CD4-positive, alpha-beta T cell (primary cell): ENCODE results near the gene H2AZ1. TPM values are rescaled to one million over a fixed set of nuclear protein-coding genes. Genes with fewer than 3 reads are reported as not detected.

Source experiments
- ATAC-seq: fragments of 200-7000 bp; cut with Tn5 transposase; one replicate; pipeline ENCODE4 v1.10.0; 2022; ENCODE audit warnings: mild to moderate bottlenecking; ENCODE audit not compliant: poor library complexity
- CTCF ChIA-PET: fragments of 350-600 bp; sonication (Branson Sonifier 250); formaldehyde crosslinking; loops from one replicate; lab custom pipeline; 2021; ENCODE audit warnings: antibody characterized with exemption, inconsistent platforms; lab: Charles Lee
- POLR2A ChIA-PET: fragments of 350-600 bp; sonication (Branson Sonifier 250); formaldehyde crosslinking; loops from one replicate; lab custom pipeline; 2021; ENCODE audit warnings: antibody characterized with exemption, inconsistent platforms; lab: Charles Lee
- DNase-seq, 14 experiments: peaks; one replicate each; pipeline ENCODE4 v3.0.0-alpha.2; 2013 to 2020; ENCODE audit warnings: mixed read lengths in 2 of 14
- H3K27ac ChIP-seq, 2 donors: one replicate each; pipeline versions ENCODE4 v1.5.1 to v1.7.0; 2013; ENCODE audit warnings: low read length in 2 of 2, low read depth in 1 of 2, mild to moderate bottlenecking in 1 of 2
- H3K27me3 ChIP-seq, 2 experiments: 1 replicate in 1 of 2; 2 replicates in 1 of 2; pipeline versions ENCODE4 v1.6.1 to v1.7.0; 2013; ENCODE audit warnings: low read length in 2 of 2, control low read depth in 1 of 2, mild to moderate bottlenecking in 1 of 2, moderate library complexity in 1 of 2; ENCODE audit not compliant: insufficient read depth in 2 of 2, control insufficient read depth in 1 of 2
- H3K36me3 ChIP-seq: one replicate; pipeline ENCODE4 v1.6.1; 2013; ENCODE audit warnings: low read length, control low read depth; ENCODE audit not compliant: insufficient read depth
- H3K4me1 ChIP-seq: one replicate; pipeline ENCODE4 v1.6.1; 2013; ENCODE audit warnings: low read length, control low read depth; ENCODE audit not compliant: insufficient read depth
- H3K4me3 ChIP-seq: one replicate; pipeline ENCODE4 v1.5.1; 2013; ENCODE audit warnings: mild to moderate bottlenecking, low read length, moderate library complexity
- H3K9me3 ChIP-seq, 2 experiments: 1 replicate in 1 of 2; 2 replicates in 1 of 2; pipeline versions ENCODE4 v1.6.1 to v1.7.0; 2013; ENCODE audit warnings: low read length in 2 of 2, mild to moderate bottlenecking in 2 of 2, control low read depth in 1 of 2, moderate library complexity in 1 of 2; ENCODE audit not compliant: control insufficient read depth in 1 of 2, insufficient read depth in 1 of 2
- H3K27ac Mint-ChIP-seq: one replicate; pipeline ENCODE4 v1.8.0; 2020; ENCODE audit warnings: mixed read lengths
- H3K27me3 Mint-ChIP-seq: one replicate; pipeline ENCODE4 v1.8.0; 2021; ENCODE audit warnings: mixed read lengths
- H3K36me3 Mint-ChIP-seq: one replicate; pipeline ENCODE4 v1.8.0; 2021; ENCODE audit warnings: low read depth, mixed read lengths
- H3K4me1 Mint-ChIP-seq: one replicate; pipeline ENCODE4 v1.8.0; 2021; ENCODE audit warnings: low read depth, mixed read lengths
- H3K4me3 Mint-ChIP-seq: one replicate; pipeline ENCODE4 v1.8.0; 2020; ENCODE audit warnings: mild to moderate bottlenecking, mixed read lengths
- H3K9me3 Mint-ChIP-seq: one replicate; pipeline ENCODE4 v1.8.0; 2020; ENCODE audit warnings: mixed read lengths
- CTCF ChIP-seq: fragments of 200-600 bp; IDR thresholded peaks from one replicate; pipeline ENCODE4 v1.8.0; 2022; ENCODE audit warnings: antibody characterized with exemption, mild to moderate bottlenecking
- intact Hi-C, 2 experiments: fragments of 100-400 bp; cut with DNase I in 1 of 2; cut with micrococcal nuclease in 1 of 2; formaldehyde crosslinking; loops; one replicate each; pipeline versions ENCODE4 v1.15.1 to v1.9.0; 2023 to 2025; cut with DNase I, micrococcal nuclease
- total RNA-seq, 174 experiments: library from RNA in 2 of 174; stranded (reverse) in 2 of 174; gene quantifications; one replicate each; pipeline ENCODE4 v1.2.3 and lab custom pipeline; 2021 to 2026

H2AZ1 gene
- total RNA-seq, 2 experiments from 2014 or later, result 96.3 to 102 TPM

- H3K36me3 Mint-ChIP-seq, result no peaks in the 10 kb centered on the region
- no peak for ATAC-seq
- Histone ChIP-seq H3K9me3 (no peaks in the 10 kb centered on the region), H3K4me3 (no peak overlapping the region), H3K36me3 (no peaks in the 10 kb centered on the region), H3K27me3 (no peaks in the 10 kb centered on the region), H3K27ac (no peak overlapping the region), H3K4me1 (no peaks in the 10 kb centered on the region)
- H3K27me3 Mint-ChIP-seq, result peaks cover 8% of the 10 kb centered on the region
- intact Hi-C loops, result no loop called here
- DNase-seq, result no peak
- H3K27ac Mint-ChIP-seq, result no peak overlapping the region
- no peaks in the 10 kb centered on the region for H3K9me3 Mint-ChIP-seq
- no peak overlapping the region for H3K4me3 Mint-ChIP-seq
- ChIA-PET CTCF (no interaction called here), POLR2A (no interaction called here)
- no peak for TF ChIP-seq CTCF
- no peaks in the 10 kb centered on the region for H3K4me1 Mint-ChIP-seq
Measured at GRCh38 chr4:99987681-99988080, 37.6 kb upstream of the H2AZ1 start.

GRCh38 chr4:99986792-99987191, 36.7 kb upstream of the H2AZ1 start:
- no peak overlapping the region for H3K4me3 ChIP-seq
- H3K9me3 Mint-ChIP-seq, result peaks cover under 1% of the 10 kb centered on the region
- H3K27ac ChIP-seq, result no peak overlapping the region
- no peak for DNase-seq
- H3K4me1 Mint-ChIP-seq, result no peaks in the 10 kb centered on the region
- peaks cover 11% of the 10 kb centered on the region for H3K27me3 Mint-ChIP-seq
- intact Hi-C loops, result no loop called here
- no peaks in the 10 kb centered on the region for H3K9me3 ChIP-seq
- no peaks in the 10 kb centered on the region for H3K36me3 ChIP-seq
- ATAC-seq, result no peak
- ChIA-PET CTCF (no interaction called here), POLR2A (no interaction called here)
- H3K27ac Mint-ChIP-seq, result no peak overlapping the region
- no peaks in the 10 kb centered on the region for H3K36me3 Mint-ChIP-seq
- no peaks in the 10 kb centered on the region for H3K4me1 ChIP-seq
- H3K4me3 Mint-ChIP-seq, result no peak overlapping the region
- H3K27me3 ChIP-seq, result no peaks in the 10 kb centered on the region
- TF ChIP-seq CTCF, result no peak

GRCh38 chr4:99983289-99983943, 33.3 kb upstream of the H2AZ1 start:
- intact Hi-C loops, result no loop called here
- ChIA-PET CTCF (no interaction called here), POLR2A (no interaction called here)
- Histone ChIP-seq H3K4me3 (no peak overlapping the region), H3K9me3 (no peaks in the 10 kb centered on the region), H3K4me1 (no peaks in the 10 kb centered on the region), H3K27ac (no peak overlapping the region), H3K36me3 (no peaks in the 10 kb centered on the region), H3K27me3 (no peaks in the 10 kb centered on the region)
- H3K9me3 Mint-ChIP-seq, result peaks cover 4% of the 10 kb centered on the region
- peaks cover 14% of the 10 kb centered on the region for H3K27me3 Mint-ChIP-seq
- no peaks in the 10 kb centered on the region for H3K36me3 Mint-ChIP-seq
- no peak overlapping the region for H3K4me3 Mint-ChIP-seq
- no peak for ATAC-seq
- no peak overlapping the region for H3K27ac Mint-ChIP-seq
- TF ChIP-seq CTCF, result no peak
- H3K4me1 Mint-ChIP-seq, result no peaks in the 10 kb centered on the region
- no peak for DNase-seq
